Nephron (organoid): Measurements from ENCODE around the gene CRYBB1.

ENCODE experiments used
- H3K27ac Mint-ChIP-seq, 3 experiments: 2 replicates each; pipeline ENCODE4 v1.8.0; 2020; ENCODE audit warnings: mixed read lengths in 3 of 3, mild to moderate bottlenecking in 2 of 3, moderate library complexity in 1 of 3
- H3K27me3 Mint-ChIP-seq: 2 replicates; pipeline ENCODE4 v1.8.0; 2021; ENCODE audit warnings: low read depth, mild to moderate bottlenecking, moderate library complexity, mixed read lengths
- H3K36me3 Mint-ChIP-seq: 2 replicates; pipeline ENCODE4 v1.8.0; 2020; ENCODE audit warnings: low read depth, mixed read lengths
- H3K4me1 Mint-ChIP-seq: 2 replicates; pipeline ENCODE4 v1.8.0; 2020; ENCODE audit warnings: mixed read lengths
- H3K4me3 Mint-ChIP-seq, 3 experiments: 2 replicates each; pipeline ENCODE4 v1.8.0; 2020; ENCODE audit warnings: mild to moderate bottlenecking in 3 of 3, mixed read lengths in 3 of 3, moderate library complexity in 2 of 3
- H3K9me3 Mint-ChIP-seq: 2 replicates; pipeline ENCODE4 v1.8.0; 2020; ENCODE audit warnings: mixed read lengths
- CTCF ChIP-seq, 3 experiments: fragments of 200-600 bp; sonication (generic); IDR thresholded peaks; one replicate each; pipeline ENCODE4 v1.5.0; 2021; ENCODE audit warnings: antibody characterized with exemption in 3 of 3; ENCODE audit not compliant: unreplicated experiment in 3 of 3

The CRYBB1 gene

GRCh38 chr22:26579331-26579886, 38.4 kb downstream of the CRYBB1 start:
- H3K4me1 Mint-ChIP-seq = peaks cover 11% of the 10 kb centered on the region
- H3K36me3 Mint-ChIP-seq = peaks cover 8% of the 10 kb centered on the region
- no peak overlapping the region for H3K4me3 Mint-ChIP-seq
- no peaks in the 10 kb centered on the region for H3K9me3 Mint-ChIP-seq
- no peak for TF ChIP-seq CTCF (IDR thresholded peaks at IDR 0.05; ENCODE audit: unreplicated experiment in 3 of 3)
- no peaks in the 10 kb centered on the region for H3K27me3 Mint-ChIP-seq
- H3K27ac Mint-ChIP-seq = no peak overlapping the region

GRCh38 chr22:26577081-26577480, 40.7 kb downstream of the CRYBB1 start:
- no peak for TF ChIP-seq CTCF (IDR thresholded peaks at IDR 0.05; ENCODE audit: unreplicated experiment in 3 of 3)
- H3K4me3 Mint-ChIP-seq = no peak overlapping the region
- H3K36me3 Mint-ChIP-seq = peaks cover 5% of the 10 kb centered on the region
- no peaks in the 10 kb centered on the region for H3K27me3 Mint-ChIP-seq
- H3K9me3 Mint-ChIP-seq = no peaks in the 10 kb centered on the region
- peaks cover 20% of the 10 kb centered on the region for H3K4me1 Mint-ChIP-seq
- no peak overlapping the region for H3K27ac Mint-ChIP-seq

- H3K27ac Mint-ChIP-seq = peak overlapping the region in 2 of 3 experiments; percentile 6 to 36
- TF ChIP-seq CTCF (IDR thresholded peaks at IDR 0.05; ENCODE audit: unreplicated experiment in 3 of 3) = no peak
- no peak overlapping the region for H3K4me3 Mint-ChIP-seq
- no peaks in the 10 kb centered on the region for H3K27me3 Mint-ChIP-seq
- no peaks in the 10 kb centered on the region for H3K9me3 Mint-ChIP-seq
- peaks cover 5% of the 10 kb centered on the region for H3K36me3 Mint-ChIP-seq
- peaks cover 20% of the 10 kb centered on the region for H3K4me1 Mint-ChIP-seq
These were observed 41.7 kb downstream of the CRYBB1 start for GRCh38 chr22:26576026-26576680.

GRCh38 chr22:26574001-26574723, 43.7 kb downstream of the CRYBB1 start:
- Mint-ChIP-seq H3K9me3 (no peaks in the 10 kb centered on the region), H3K36me3 (peaks cover 5% of the 10 kb centered on the region), H3K4me1 (peaks cover 20% of the 10 kb centered on the region), H3K27me3 (no peaks in the 10 kb centered on the region), H3K27ac (peak overlapping the region; percentile 95 to 99 (median 96)), H3K4me3 (no peak overlapping the region)
- TF ChIP-seq CTCF (IDR thresholded peaks at IDR 0.05; ENCODE audit: unreplicated experiment in 3 of 3) = no peak

GRCh38 chr22:26573026-26573662, 44.7 kb downstream of the CRYBB1 start:
- peaks cover 24% of the 10 kb centered on the region for H3K4me1 Mint-ChIP-seq
- H3K9me3 Mint-ChIP-seq = no peaks in the 10 kb centered on the region
- H3K36me3 Mint-ChIP-seq = peaks cover 5% of the 10 kb centered on the region
- no peak overlapping the region for H3K4me3 Mint-ChIP-seq
- no peak for TF ChIP-seq CTCF (IDR thresholded peaks at IDR 0.05; ENCODE audit: unreplicated experiment in 3 of 3)
- H3K27ac Mint-ChIP-seq = peak overlapping the region; percentile 95 to 99 (median 96)
- no peaks in the 10 kb centered on the region for H3K27me3 Mint-ChIP-seq
